ENCODE results near the gene SRRM3.
"Not testable (repeated sequence)": the region's sequence is repeated elsewhere in the genome, so short reads cannot be mapped to it uniquely, and the experiment has no call there.

Gene SRRM3

DNA sequence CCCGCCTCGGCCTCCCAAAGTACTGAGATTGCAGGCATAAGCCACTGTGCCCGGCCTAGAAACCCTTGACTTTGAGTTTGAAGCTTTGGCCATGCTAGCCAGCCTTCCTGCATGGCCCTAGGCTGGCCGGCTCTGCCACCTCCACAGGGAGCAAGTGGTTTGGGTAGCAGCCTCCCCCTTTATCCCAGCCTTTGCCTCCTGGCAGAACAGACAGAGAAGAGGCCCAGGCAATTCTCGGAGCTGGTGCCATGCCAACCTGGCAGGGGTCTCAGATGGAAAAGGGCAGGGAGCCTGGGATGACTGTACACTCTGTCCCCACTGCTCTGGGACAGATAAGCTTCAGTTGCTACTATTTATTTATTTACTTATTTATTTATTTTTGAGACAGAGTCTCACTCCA lies 39.4 kb downstream of the SRRM3 start:
- TF ChIP-seq, protein P1, sequence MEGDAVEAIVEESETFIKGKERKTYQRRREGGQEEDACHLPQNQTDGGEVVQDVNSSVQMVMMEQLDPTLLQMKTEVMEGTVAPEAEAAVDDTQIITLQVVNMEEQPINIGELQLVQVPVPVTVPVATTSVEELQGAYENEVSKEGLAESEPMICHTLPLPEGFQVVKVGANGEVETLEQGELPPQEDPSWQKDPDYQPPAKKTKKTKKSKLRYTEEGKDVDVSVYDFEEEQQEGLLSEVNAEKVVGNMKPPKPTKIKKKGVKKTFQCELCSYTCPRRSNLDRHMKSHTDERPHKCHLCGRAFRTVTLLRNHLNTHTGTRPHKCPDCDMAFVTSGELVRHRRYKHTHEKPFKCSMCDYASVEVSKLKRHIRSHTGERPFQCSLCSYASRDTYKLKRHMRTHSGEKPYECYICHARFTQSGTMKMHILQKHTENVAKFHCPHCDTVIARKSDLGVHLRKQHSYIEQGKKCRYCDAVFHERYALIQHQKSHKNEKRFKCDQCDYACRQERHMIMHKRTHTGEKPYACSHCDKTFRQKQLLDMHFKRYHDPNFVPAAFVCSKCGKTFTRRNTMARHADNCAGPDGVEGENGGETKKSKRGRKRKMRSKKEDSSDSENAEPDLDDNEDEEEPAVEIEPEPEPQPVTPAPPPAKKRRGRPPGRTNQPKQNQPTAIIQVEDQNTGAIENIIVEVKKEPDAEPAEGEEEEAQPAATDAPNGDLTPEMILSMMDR (IDR thresholded peaks at IDR 0.05; ENCODE audit: insufficient read depth, low read depth, low read length, missing control alignments) = no peak
- DNase-seq (ENCODE audit: low read depth) = no peak
- H3K4me3 ChIP-seq (ENCODE audit: low read length) = no peak overlapping the region

DNA sequence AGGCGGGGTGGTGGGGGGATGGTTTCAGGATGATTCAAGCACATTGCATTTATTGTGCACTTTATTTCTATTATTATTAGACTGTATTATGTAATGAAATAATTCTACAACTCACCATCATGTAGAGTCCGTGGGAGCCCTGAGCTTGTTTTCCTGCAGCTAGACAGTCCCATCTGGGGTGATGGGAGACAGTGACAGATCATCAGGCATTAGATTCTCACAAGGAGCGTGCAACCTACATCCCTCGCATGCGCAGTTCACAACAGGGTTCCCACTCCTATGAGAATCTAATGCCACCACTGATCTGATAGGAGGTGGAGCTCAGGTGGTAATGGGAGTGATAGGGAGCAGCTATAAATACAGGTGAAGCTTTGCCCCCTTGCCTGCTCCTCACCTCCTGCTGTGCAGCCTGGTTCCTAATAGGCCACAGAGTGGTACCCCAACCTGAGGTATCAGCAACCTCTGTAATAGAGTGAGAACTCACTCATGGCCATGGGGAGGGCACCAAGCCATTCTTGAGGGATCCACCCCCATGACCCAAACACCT lies 40.9 kb downstream of the SRRM3 start:
- not testable (repeated sequence) for H3K4me3 ChIP-seq (ENCODE audit: low read length); DNase-seq (ENCODE audit: low read depth)

DNA sequence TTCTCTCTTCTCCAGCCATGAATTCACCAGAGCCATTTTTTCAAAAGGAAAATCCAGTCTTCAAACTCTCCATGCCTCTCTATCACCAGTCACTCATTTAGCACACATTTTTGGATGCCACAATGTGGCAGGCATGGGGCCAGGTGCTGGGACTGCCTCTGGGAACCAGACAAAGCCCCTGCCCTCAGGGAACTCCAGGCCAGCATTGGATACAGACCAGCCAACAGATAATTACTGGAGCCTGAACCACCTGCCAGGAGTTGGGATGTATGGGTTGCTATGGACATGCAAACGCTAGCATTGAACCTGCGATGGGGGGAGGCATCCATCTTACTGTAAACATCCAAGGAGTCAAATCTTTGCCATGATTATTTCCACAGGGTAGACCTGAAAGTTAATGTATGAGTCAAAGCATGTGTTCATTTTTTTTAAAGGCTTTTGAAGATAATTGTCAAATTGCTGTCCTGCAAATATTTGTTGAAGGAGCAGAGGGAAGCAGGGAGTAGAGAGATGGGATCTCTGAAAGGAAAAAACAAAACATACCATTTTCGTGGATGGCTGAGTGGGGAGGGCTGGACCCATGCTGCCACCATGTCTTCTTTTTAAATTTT lies 43.2 kb downstream of the SRRM3 start:
- no peak for DNase-seq (ENCODE audit: low read depth)
- TF ChIP-seq, protein P1 (IDR thresholded peaks at IDR 0.05; ENCODE audit: insufficient read depth, low read depth, low read length, missing control alignments) = no peak
- no peak overlapping the region for H3K4me3 ChIP-seq (ENCODE audit: low read length)

DNA sequence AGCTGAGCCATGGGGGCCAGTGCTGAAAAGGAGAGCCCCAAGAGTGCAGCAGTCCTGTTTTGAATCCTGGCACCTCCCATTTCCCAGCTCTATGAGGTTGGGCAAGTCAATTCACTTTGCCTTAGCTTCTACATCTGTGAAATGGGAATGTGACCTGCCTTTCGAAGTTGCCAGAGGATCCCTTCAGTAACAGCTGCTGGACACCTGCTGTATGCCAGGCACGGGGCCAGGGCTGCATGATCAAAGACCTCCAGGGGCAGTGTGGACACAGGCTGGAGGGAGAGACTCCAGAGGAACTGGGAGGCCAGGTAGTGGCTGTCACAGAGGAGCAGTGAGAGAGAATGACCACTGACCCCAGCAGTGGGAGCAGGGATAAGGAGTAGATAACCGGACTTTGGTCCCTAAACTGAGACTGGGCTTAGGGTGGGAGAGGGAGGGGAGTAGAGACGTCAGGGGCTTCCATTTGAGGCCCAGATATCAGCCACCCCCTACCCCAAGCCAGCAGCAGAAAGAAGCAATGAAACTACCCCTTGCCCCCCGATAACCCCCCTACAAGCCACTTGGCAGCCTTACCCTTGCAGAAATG lies 45.2 kb downstream of the SRRM3 start:
- DNase-seq (ENCODE audit: low read depth) = no peak
- TF ChIP-seq, protein P1 (IDR thresholded peaks at IDR 0.05; ENCODE audit: insufficient read depth, low read depth, low read length, missing control alignments) = no peak
- no peak overlapping the region for H3K4me3 ChIP-seq (ENCODE audit: low read length)

DNA sequence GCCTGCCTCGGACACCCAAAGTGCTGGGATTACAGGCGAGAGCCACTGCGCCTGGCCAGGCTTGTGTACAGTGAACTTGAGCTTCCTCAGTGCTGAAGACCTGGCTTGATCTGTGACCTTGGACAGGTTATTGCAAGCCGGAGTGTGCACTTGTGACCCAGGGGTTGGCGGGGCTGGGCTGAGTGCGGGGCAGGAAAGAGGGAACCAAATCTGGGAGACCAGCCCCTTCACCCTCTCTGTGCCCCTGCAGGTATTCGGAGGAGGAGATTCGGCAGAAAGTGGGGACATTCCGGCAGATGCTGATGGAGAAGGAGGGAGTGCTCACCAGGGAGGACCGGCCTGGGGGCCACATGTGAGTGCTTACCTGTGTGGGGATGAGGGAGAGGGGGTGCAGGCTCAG lies 46.2 kb downstream of the SRRM3 start:
- TF ChIP-seq, protein P1 (IDR thresholded peaks at IDR 0.05; ENCODE audit: insufficient read depth, low read depth, low read length, missing control alignments) = no peak
- DNase-seq (ENCODE audit: low read depth) = no peak
- H3K4me3 ChIP-seq (ENCODE audit: low read length) = no peak overlapping the region

DNA sequence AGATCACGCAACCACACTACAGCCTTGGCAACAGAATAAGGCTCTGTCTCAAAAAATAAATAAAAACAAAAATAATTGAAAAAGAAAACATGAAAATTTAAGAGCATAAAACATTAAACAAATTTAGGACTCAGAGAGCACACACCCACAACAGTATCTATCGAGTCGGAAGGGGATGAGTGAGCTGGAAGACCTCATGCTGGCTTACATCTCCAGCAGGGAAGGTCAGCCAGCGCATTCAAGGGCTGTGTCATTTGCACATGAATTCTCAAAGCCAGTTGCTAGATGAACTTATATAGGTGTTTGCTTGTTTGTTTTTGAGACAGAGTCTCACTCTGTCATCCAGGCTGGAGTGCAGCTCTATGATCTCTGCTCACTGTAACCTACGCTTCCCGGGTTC lies 50.3 kb downstream of the SRRM3 start:
- TF ChIP-seq, protein P1 (IDR thresholded peaks at IDR 0.05; ENCODE audit: insufficient read depth, low read depth, low read length, missing control alignments) = no peak

DNA sequence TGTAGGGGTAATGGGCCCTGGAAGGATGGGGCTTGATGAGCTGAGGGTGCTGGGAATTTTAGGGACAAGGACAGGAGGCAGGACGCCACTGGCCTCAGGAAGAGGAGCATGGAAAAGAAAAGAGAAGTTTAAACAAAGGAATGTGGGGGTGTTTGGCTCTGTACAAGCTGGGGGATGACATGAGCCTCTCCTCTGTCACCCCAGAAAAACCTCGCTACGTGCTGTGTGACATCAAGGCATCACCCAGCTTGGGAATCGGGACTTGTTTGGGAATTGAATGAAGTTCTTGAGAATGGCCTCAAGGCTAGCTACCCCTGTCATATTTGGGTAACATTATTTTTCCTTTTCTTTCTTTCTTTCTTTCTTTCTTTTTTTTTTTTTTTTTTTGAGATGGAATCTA lies 53.1 kb downstream of the SRRM3 start:
- TF ChIP-seq, protein P1 (IDR thresholded peaks at IDR 0.05; ENCODE audit: insufficient read depth, low read depth, low read length, missing control alignments) = no peak
- no peak overlapping the region for H3K4me3 ChIP-seq (ENCODE audit: low read length)
- no peak for DNase-seq (ENCODE audit: low read depth)

More for the DNA sequence above, 50.3 kb downstream of the SRRM3 start:
- DNase-seq (ENCODE audit: low read depth) = no peak
- no peak overlapping the region for H3K4me3 ChIP-seq (ENCODE audit: low read length)
